H1 (cell line): ENCODE data around the gene IL18R1.

Experiments
- EGR1 ChIP-seq: IDR thresholded peaks from 2 replicates; pipeline ENCODE4 v1.6.1; 2011; ENCODE audit warnings: low read depth, low read length, borderline replicate concordance
- EZH2 ChIP-seq: fragments of 200-600 bp; sonication (generic); IDR thresholded peaks from 2 replicates; pipeline ENCODE4 v1.7.1; 2012; ENCODE audit warnings: low read depth, mild to moderate bottlenecking, moderate library complexity, low read length, inconsistent platforms; ENCODE audit not compliant: severe bottlenecking
- TF ChIP-seq, protein P1 (sequence below): IDR thresholded peaks from 2 replicates; pipeline ENCODE4 v1.6.1; 2012; ENCODE audit warnings: inconsistent platforms
- TF ChIP-seq, protein P2 (sequence below), 3 experiments: IDR thresholded peaks; 1 replicate in 2 of 3; 2 replicates in 1 of 3; pipeline versions ENCODE4 v1.5.1 to v1.6.1; 2011; ENCODE audit warnings: low read length in 3 of 3, mild to moderate bottlenecking in 3 of 3, inconsistent platforms in 2 of 3, low read depth in 1 of 3, moderate library complexity in 1 of 3; ENCODE audit not compliant: insufficient read depth in 1 of 3; ENCODE audit errors: control extremely low read depth in 1 of 3

DNA sequence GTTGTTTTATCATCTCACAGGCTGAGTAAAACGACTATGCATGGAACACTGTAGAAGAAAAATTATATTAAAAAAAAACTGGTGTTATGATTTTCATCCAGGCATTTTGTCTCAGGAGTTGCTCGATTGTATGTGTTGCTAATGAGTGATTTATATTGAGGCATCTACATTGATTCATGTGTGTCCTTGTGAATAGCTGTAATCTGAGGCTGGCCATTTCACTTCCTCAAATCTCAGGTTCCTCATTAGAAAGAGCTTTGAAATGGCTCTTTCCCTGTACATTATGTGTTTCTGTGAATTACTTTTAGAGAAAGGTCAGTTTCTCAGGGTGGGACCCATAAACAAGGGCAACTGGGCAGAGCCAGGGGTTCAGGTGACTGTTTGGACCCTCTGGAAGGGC, 2.3 kb downstream of the IL18R1 start:
- TF ChIP-seq, protein P1, sequence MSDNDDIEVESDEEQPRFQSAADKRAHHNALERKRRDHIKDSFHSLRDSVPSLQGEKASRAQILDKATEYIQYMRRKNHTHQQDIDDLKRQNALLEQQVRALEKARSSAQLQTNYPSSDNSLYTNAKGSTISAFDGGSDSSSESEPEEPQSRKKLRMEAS: no peak
- TF ChIP-seq EZH2: no peak
- TF ChIP-seq EGR1: no peak
- TF ChIP-seq, protein P2, sequence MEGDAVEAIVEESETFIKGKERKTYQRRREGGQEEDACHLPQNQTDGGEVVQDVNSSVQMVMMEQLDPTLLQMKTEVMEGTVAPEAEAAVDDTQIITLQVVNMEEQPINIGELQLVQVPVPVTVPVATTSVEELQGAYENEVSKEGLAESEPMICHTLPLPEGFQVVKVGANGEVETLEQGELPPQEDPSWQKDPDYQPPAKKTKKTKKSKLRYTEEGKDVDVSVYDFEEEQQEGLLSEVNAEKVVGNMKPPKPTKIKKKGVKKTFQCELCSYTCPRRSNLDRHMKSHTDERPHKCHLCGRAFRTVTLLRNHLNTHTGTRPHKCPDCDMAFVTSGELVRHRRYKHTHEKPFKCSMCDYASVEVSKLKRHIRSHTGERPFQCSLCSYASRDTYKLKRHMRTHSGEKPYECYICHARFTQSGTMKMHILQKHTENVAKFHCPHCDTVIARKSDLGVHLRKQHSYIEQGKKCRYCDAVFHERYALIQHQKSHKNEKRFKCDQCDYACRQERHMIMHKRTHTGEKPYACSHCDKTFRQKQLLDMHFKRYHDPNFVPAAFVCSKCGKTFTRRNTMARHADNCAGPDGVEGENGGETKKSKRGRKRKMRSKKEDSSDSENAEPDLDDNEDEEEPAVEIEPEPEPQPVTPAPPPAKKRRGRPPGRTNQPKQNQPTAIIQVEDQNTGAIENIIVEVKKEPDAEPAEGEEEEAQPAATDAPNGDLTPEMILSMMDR (IDR thresholded peaks at IDR 0.05; ENCODE audit: control extremely low read depth in 1 of 3, insufficient read depth in 1 of 3, low read depth in 1 of 3, low read length in 3 of 3): no peak
